HepG2 (cell line): ENCODE measurements around the gene PCYT2. TPM values are rescaled to one million over a fixed set of nuclear protein-coding genes. Genes with fewer than 3 reads are reported as not detected.

Source experiments
- AGO2 ChIP-seq: fragments of 200-400 bp; formaldehyde crosslinking; optimal IDR thresholded peaks from 2 replicates; pipeline ENCODE3; 2017; ENCODE audit warnings: mild to moderate bottlenecking, low read depth, low read length, moderate library complexity
- DNMT3B ChIP-seq: conservative IDR thresholded peaks from 2 replicates; pipeline ENCODE4 v1.6.1; 2016; ENCODE audit warnings: missing biosample characterization, control low read depth
- KDM2A ChIP-seq: sonication (generic); formaldehyde crosslinking; IDR thresholded peaks from 2 replicates; pipeline ENCODE4 v1.4.0; 2020; ENCODE audit warnings: low read depth, missing genetic modification reagents, borderline replicate concordance
- KDM5A ChIP-seq: fragments of 200-600 bp; sonication (generic); IDR thresholded peaks from 2 replicates; pipeline ENCODE4 v1.7.0; 2018; ENCODE audit warnings: antibody characterized with exemption, mild to moderate bottlenecking, low read length, borderline replicate concordance
- KMT2B ChIP-seq: IDR thresholded peaks from 2 replicates; pipeline ENCODE4 v1.6.1; 2016; ENCODE audit warnings: missing genetic modification reagents, missing compliant biosample characterization
- RAD21 ChIP-seq: fragments of 450-650 bp; formaldehyde crosslinking; IDR thresholded peaks from 2 replicates; pipeline ENCODE4 v1.5.0; 2020; ENCODE audit warnings: mild to moderate bottlenecking
- TBL1XR1 ChIP-seq: fragments of 150-350 bp; IDR thresholded peaks from 2 replicates; pipeline ENCODE4 v1.6.1; 2014; ENCODE audit warnings: borderline replicate concordance, low read length; ENCODE audit not compliant: partially characterized antibody
- ZBTB14 ChIP-seq: sonication (generic); formaldehyde crosslinking; IDR thresholded peaks from 2 replicates; pipeline ENCODE4 v1.4.0; 2020; ENCODE audit warnings: missing genetic modification reagents
- ZBTB38 ChIP-seq: sonication (generic); formaldehyde crosslinking; IDR thresholded peaks from 2 replicates; pipeline ENCODE4 v1.5.1; 2020; ENCODE audit warnings: mild to moderate bottlenecking, missing genetic modification reagents
- ZBTB40 ChIP-seq, 2 experiments: fragments of 450-650 bp in 1 of 2; sonication (generic) in 1 of 2; formaldehyde crosslinking in 1 of 2; IDR thresholded peaks; 2 replicates each; pipeline versions ENCODE4 v1.6.1 to v1.8.0; 2016 to 2022; ENCODE audit warnings: antibody characterized with exemption in 1 of 2, mild to moderate bottlenecking in 1 of 2, missing genetic modification reagents in 1 of 2
- ZBTB42 ChIP-seq: sonication (generic); formaldehyde crosslinking; IDR thresholded peaks from 2 replicates; pipeline ENCODE4 v1.5.0; 2020; ENCODE audit warnings: mild to moderate bottlenecking, missing genetic modification reagents
- ZC3H4 ChIP-seq: sonication (generic); formaldehyde crosslinking; IDR thresholded peaks from 2 replicates; pipeline ENCODE4 v1.4.0; 2020; ENCODE audit warnings: missing genetic modification reagents, borderline replicate concordance
- ZNF503 ChIP-seq: sonication (generic); formaldehyde crosslinking; IDR thresholded peaks from 2 replicates; pipeline ENCODE4 v1.4.0; 2020; ENCODE audit warnings: missing genetic modification reagents
- ZNF572 ChIP-seq: sonication (generic); formaldehyde crosslinking; IDR thresholded peaks from 2 replicates; pipeline ENCODE4 v1.5.1; 2020; ENCODE audit warnings: mild to moderate bottlenecking, missing genetic modification reagents
- ZNF776 ChIP-seq: sonication (generic); formaldehyde crosslinking; IDR thresholded peaks from 2 replicates; pipeline ENCODE4 v1.4.0; 2020; ENCODE audit warnings: mild to moderate bottlenecking, missing genetic modification reagents
- polyA plus RNA-seq, 8 experiments: library from polyadenylated mRNA; depleted of rRNA in 3 of 8; stranded (reverse) in 7 of 8; unstranded in 1 of 8; fragments of >200 nt; fragmentation: Illumina TruSeq in 4 of 8; extraction: Trizol in 4 of 8; gene quantifications; 2 replicates each; pipeline versions ENCODE4 v1.2.1 to v1.2.3, GENCODE V29; 2011 to 2016; ENCODE audit warnings: low read depth in 4 of 8, missing spikeins in 1 of 8, mixed read lengths in 1 of 8; ENCODE audit not compliant: insufficient read depth in 1 of 8
- total RNA-seq, 5 experiments: library from RNA; depleted of rRNA; stranded (reverse); fragments of >200 nt; fragmentation: Illumina TruSeq; extraction: Trizol; gene quantifications; 2 replicates each; pipeline ENCODE4 v1.2.3, GENCODE V29; 2016; ENCODE audit warnings: low read depth in 1 of 5

The PCYT2 gene
- total and polyA plus RNA-seq, 2 of the 13 experiments (the other 11 are each of a cell fraction or from before 2014, with no cell fraction given), result 147 to 297 TPM

GRCh38 chr17:81870131-81870980 is 40.8 kb downstream of the PCYT2 start (continued):
- TF ChIP-seq KDM2A (peak; percentile 76), RAD21 (no peak; the same call in 1 of the 2 replicates), ZBTB40 (IDR thresholded peaks at IDR 0.05) (no peak), ZBTB40 (CRISPR knock-in tag; IDR thresholded peaks at IDR 0.05) (peak; percentile 7; the same call in 1 of the 2 replicates), ZBTB14 (CRISPR knock-in tag) (peak; percentile 30; the same call in 1 of the 2 replicates), ZNF776 (CRISPR knock-in tag) (no peak), ZNF572 (CRISPR knock-in tag) (peak; percentile 86), KDM5A (0 out of 2 replicates have a peak, but pooled peaks have one; percentile 29), AGO2 (peak; percentile 13), TBL1XR1 (peak; percentile 29), KMT2B (CRISPR knock-in tag) (no peak), DNMT3B (CRISPR knock-in tag) (peak; percentile 15; the same call in 1 of the 2 replicates), ZBTB42 (CRISPR knock-in tag) (peak; percentile 50; the same call in 1 of the 2 replicates), ZBTB38 (CRISPR knock-in tag) (no peak; the same call in 1 of the 2 replicates), ZC3H4 (peak; percentile 32; the same call in 1 of the 2 replicates), ZNF503 (CRISPR knock-in tag) (no peak)
